Erythroblast (primary cell): ENCODE results near the gene RASGRP2.
"Not testable (repeated sequence)": the region's sequence is repeated elsewhere in the genome, so short reads cannot be mapped to it uniquely, and the experiment has no call there.

ENCODE experiments used
- DNase-seq, 2 experiments: peaks; one replicate each; lab custom pipeline; 2025; lab: John Stamatoyannopoulos, UW
- GATA1 ChIP-seq: IDR thresholded peaks from 2 replicates; pipeline ENCODE4 v1.6.1; 2011; ENCODE audit warnings: low read depth, mild to moderate bottlenecking, control low read depth, low read length, moderate library complexity
- POLR2A ChIP-seq: IDR thresholded peaks from 2 replicates; pipeline ENCODE4 v1.6.1; 2011; ENCODE audit warnings: mild to moderate bottlenecking, low read length

RASGRP2 gene

DNA sequence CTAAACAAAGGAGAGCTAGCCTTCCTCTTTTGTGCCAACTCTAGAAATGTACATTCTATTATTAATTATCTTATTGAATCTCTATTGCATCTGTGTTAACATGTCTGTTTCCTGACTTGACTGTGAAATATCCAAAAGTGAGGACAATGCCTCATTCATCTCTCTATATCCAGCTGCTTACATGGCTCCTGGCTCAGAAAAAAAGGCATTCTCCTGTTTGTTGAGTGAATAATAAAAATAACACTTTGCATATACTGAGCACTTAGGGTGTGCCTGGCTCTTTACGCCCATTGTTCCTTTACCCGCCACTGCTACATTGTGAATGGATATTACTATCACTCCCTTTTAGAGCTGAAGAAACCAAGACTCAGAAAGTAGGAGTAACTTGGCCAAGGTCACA is 40.9 kb downstream of the RASGRP2 start:
- DNase-seq, result no peak
- TF ChIP-seq GATA1 (no peak), POLR2A (no peak)

DNA sequence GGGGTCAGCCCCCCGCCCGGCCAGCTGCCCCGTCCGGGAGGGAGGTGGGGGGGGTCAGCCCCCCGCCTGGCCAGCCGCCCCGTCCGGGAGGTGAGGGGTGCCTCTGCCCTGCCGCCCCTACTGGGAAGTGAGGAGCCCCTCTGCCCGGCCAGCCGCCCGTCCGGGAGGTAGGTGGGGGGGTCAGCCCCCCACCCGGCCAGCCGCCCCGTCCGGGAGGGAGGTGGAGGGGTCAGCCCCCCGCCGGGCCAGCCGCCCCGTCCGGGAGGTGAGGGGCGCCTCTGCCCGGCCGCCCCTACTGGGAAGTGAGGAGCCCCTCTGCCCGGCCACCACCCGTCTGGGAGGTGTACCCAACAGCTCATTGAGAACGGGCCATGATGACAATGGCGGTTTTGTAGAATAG is 42.0 kb downstream of the RASGRP2 start:
- DNase-seq, result not testable (repeated sequence)

DNA sequence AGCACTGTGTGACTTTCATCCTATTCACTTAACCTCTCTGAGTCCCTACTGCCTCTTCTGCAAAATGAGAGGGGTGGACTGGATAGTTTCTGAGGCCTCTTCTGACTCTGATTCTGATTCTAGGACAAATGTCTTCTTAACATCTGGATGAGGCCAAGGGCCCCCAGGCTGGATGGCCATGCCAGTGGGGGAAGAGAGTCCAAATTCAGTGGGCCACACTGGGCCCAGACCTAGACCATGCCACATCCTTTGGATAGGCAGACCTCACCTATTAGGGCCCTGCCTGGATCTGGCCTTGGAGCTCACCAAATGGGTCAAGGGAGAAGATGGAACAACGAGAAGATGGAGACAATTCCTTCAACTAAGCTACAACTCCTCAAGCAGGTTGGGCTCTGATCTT is 45.5 kb downstream of the RASGRP2 start:
- no peak for TF ChIP-seq POLR2A
- no peak for TF ChIP-seq GATA1
- DNase-seq, result no peak

DNA sequence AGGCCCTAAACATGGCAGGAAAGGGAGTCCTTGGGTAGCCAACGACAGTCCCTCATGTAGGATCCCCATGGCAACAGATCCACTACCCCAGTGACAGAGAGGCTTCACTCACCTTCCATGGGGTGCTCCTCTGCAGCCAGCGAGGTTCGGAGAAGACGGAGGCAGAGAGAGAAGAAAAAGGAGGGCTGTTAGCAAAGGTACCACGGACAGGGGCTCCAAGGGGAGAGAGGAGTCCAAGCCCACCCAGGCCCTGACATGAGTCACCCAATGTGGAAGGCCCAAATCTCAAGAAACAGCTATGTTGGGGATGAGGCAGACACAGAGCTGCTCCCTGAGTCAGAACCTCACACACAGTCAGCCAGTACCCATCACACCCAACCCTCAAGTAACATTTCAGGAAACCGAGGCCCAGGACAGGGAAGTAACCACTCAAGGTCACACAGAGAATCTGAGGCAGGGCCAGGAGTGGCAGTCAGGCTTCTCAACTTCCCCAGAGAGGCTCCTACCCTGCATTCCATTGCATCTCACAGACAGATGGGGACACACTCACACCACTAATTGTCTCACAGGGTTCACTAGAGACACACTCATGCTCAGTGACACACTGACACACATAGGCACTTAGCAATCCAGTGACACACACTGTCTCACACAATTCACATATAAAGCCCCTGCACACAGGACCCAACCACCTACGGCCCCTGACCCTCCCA is 46.1 kb downstream of the RASGRP2 start:
- DNase-seq, result no peak
- TF ChIP-seq POLR2A, result no peak
- no peak for TF ChIP-seq GATA1

DNA sequence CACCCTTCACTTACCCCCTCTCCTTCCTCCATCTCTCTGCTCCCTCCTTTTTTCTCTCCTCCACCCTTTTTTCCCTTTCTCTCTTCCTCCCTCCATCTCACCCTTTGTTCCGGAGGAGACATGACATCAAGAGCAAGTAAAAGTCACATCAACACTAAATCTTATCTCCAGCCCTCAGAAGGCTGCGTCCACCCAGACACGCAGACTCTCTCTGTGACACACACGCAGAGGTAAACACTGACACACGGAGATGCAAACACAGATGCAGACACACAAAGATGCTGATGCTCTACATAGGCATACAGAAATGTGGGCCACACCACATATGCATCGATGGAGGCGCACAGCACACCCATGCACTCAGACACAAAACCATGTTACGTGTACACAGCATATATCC is 47.9 kb downstream of the RASGRP2 start:
- TF ChIP-seq POLR2A (no peak), GATA1 (no peak)
- no peak for DNase-seq

DNA sequence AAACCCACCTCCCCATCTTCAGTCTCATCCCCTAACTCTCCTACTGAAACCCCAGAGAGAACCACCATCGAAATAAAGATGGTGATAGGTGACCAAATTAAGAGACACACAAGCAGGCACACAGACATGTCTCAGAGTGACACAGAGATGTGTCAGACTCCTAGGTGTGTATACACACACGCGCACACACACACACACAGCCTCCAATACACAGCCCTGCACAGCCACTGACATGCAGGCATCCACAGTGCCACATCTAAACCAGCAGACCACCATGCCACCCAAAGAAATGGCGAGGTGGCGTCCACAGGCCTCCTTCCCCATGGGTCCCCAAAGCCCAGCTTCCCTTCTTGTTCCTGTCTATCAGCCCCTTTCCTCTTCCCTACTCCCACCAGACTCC is 48.4 kb downstream of the RASGRP2 start:
- DNase-seq, result no peak
- TF ChIP-seq POLR2A (no peak), GATA1 (no peak)

DNA sequence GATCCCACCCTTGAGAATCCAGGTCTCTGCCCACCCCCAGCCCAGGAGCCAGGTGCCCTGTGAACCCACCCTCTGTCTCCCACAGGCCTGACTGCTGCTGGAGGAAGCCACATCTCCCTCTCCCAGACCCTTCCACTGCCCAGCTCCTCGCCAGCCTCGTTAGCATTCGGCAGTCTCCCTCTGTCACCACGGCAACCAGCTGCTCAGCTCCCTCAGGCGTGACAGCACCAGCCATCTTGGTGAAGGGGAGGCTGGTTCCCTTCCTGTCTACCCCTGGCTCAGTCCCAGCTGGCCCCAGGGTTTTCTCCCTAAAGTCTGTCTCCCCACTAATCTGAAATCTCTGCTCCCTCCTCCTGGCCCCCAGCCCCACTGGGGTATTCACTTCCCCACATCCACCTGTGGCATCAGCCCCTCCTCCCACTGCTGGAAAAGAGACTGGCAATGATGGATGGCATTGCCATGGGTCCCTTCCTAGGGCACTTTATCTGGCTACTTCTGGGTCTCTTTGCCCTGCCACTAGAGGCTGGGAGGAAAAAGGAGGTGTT is 49.0 kb downstream of the RASGRP2 start:
- DNase-seq, result no peak
- no peak for TF ChIP-seq POLR2A
- TF ChIP-seq GATA1, result no peak

DNA sequence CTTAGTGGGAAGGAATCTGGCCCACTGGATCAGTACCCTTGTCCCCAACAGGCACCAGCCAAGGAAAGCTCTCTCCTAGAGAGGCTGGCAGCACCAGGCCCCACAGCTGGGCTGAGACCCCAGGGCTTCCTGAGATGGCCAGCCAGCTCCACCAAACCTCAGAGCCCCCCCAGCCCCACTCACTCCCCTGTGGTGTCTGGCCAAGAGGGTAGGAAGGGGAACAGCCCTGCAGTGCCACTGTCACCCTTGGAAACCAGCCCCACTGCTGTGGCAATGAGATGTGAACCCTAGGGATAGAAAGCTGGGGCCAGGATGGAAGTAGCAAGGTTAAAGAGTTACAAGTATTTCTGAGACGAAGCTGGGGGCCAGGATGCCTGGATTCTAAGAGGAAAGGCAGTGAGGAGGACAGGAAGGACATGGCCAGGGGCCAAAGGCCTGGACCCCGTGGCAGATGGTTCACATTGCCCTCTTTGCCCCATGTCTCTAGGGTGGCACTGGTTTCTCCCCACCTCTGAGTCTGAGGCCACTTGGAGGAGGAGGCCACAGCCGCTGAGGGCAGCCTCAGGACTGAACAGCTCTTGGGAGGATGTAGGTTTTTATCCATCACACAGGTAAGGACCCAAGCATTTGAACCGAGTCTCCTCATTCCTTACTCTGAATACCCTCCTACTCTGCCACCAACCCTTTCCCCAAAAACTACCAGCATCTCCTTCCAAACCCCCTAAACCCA is 49.8 kb downstream of the RASGRP2 start:
- TF ChIP-seq POLR2A (no peak), GATA1 (no peak)
- no peak for DNase-seq

DNA sequence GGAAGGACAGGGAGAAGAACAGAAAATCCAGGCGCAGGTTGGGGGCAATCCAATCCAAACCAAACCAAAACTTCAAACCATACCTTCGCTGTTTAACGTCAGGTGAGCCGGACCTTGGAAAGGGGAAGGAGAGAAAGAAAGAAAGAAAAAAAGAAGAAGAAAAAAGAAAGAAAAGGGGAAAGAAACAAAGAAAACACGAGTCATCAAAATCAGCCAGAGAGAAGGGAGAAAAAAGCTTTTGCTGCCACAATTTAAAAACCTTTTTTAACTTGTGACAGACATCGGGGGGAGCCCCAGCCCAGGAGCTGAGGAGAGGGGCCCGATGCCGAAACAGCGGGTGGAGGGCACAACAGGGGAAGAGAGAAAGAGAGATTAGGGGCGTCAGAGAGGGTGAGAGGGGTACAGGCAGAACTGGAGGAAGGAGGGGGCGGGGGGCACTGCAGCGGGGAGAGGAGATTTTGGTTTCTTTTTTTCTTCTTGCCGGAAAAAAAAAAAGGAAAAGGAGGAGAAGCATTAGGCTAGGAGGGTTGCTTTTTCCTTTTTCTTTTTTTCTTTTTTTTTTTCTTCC is 51.1 kb downstream of the RASGRP2 start:
- TF ChIP-seq GATA1 (no peak), POLR2A (no peak)

DNA sequence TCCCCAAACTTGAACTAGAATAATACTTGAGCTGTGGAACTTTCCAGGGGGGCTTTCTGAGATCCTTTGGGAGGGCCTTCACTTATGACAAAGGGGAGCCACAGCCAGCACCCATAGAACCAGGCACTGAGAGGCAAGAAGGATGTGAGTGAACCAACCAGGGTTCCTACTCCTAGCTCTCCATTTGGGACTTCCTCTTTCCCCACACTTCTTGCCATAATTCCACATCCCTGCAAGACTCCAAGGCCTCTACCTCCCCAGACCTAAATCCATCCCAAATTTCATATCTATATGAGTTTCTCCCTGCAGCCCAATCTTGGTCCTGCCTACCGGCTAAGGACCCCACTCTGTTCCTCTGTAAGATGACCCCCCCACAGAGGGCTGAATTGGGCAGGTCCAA is 52.4 kb downstream of the RASGRP2 start:
- TF ChIP-seq POLR2A (no peak), GATA1 (no peak)
- no peak for DNase-seq

More for the DNA sequence above, 51.1 kb downstream of the RASGRP2 start:
- no peak for DNase-seq

DNA sequence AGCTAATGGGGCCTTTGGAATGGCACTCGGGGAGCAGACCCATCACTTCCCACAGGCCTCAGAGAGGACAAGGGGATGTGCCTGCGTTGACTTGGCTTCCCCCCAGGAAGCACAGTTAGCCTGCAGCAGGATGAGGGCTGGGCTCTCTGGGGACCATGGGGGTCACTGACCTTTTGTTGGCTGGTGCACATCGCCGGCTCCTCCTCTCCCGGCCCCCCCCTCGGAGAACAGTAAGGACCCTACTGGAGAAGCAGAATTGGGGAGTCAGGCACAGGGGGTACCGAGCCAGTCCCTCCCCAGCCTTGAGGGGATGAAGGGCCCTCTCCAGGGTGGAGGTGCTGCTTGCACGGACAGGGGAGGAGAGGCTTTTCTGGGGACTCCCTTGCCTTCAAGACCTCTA is 53.7 kb downstream of the RASGRP2 start:
- no peak for TF ChIP-seq GATA1
- no peak for TF ChIP-seq POLR2A
- no peak for DNase-seq

DNA sequence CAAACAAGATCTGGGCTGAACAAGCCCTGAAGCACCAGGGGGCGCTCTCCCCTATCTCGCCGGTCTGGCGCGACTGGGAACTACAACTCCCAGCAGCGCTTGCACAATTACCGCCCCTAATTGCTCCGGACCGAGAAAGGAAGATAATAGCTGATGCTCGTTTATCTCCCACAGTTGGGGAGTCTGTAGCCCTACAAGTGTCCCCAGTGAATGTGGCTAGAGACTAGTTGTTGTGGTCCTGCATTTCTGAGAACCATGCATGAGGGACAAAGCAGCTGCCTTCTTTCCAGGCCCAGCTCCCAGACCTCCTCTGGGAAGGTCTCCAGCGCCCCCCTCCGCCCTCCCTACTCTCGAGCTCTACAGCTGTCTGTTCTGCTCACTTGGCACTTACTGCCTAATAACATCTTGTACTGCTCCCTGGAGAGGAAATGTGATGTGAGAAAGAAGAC is 55.4 kb downstream of the RASGRP2 start:
- DNase-seq, result peak; percentile 88 to 92
- no peak for TF ChIP-seq GATA1
- TF ChIP-seq POLR2A, result no peak

DNA sequence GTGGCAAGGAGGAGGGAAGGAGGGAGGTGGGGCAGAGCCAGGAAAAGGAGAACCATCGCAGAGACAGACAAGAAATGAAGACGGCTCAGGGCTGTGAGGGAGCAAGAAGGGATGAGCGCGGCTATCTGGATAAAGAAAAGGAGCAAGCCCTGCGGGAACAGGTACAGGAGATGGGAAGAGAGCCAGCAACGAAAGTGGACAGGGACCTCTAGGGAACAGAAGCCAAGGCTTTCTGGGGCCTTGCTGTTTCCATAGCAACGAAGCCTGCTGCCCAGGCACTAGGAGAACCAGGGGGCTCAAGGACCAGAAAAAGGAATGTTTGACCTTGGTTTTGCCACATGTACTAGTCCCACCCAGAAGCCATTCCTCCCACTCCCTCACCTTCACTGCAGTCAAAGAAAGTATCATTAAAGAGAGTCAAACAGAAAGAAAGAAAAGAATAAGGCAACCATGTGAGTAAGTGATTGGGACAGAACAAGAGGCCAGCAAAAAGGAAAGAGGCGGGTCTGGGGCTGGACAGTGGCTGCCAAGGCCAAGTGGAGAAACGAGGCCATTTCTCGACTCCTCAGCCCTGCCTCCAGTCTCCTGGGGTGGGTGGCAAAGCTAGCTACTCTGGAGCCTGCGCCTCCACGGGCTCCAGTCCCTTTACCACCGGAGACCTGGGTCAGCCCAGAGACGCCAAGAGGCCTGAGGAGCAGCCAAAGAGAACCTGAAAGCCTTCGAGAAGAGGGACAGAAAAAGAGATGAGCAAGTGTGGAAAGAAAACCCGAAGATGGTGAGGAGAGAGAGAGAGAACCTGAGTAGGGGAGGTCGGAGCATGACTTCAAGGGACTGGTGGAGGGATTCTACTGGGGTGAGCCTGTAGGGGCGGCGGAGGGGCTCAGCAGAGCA is 56.1 kb downstream of the RASGRP2 start:
- no peak for DNase-seq
- TF ChIP-seq GATA1 (no peak), POLR2A (no peak)
